Fibroblast of upper back skin (primary cell): Measurements from ENCODE around the gene CFAP20DC.
"Not testable (repeated sequence)": the region's sequence is repeated elsewhere in the genome, so short reads cannot be mapped to it uniquely, and the experiment has no call there.

Experiments
- DNase-seq: peaks from one replicate; pipeline ENCODE4 v3.0.0-alpha.2; 2013

The CFAP20DC gene

DNA sequence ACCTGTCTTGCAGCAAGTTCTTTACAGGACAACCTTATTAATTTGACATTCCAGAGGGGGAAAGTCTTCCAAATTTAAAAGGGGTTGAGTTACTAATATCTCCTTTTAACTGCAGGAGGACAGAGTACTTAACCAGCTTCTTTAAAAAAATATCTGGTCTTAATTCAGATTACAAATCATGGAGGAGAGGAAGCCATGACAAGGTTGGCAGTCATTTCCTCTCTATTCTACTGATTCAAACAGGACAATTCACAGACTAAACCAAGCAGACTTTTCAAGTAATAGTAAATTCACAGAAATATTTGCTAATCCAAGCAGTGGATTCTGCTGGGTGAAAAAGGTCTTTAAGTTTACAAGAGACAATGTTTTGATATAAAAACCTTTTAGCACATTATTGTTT lies 185.3 kb downstream of the CFAP20DC start:
- DNase-seq: no peak

- DNase-seq: no peak
Measured at GRCh38 chr3:58863206-58863605, 186.6 kb downstream of the CFAP20DC start.

GRCh38 chr3:58861551-58861950 lies 188.3 kb downstream of the CFAP20DC start:
- DNase-seq: no peak

- no peak for DNase-seq
Measured at GRCh38 chr3:58858126-58858525, 191.7 kb downstream of the CFAP20DC start.

GRCh38 chr3:58857402-58857801 lies 192.4 kb downstream of the CFAP20DC start:
- no peak for DNase-seq

GRCh38 chr3:58848826-58849225 lies 201.0 kb downstream of the CFAP20DC start:
- DNase-seq: peak; percentile 6

GRCh38 chr3:58842050-58842747 lies 207.6 kb downstream of the CFAP20DC start:
- not testable (repeated sequence) for DNase-seq

DNA sequence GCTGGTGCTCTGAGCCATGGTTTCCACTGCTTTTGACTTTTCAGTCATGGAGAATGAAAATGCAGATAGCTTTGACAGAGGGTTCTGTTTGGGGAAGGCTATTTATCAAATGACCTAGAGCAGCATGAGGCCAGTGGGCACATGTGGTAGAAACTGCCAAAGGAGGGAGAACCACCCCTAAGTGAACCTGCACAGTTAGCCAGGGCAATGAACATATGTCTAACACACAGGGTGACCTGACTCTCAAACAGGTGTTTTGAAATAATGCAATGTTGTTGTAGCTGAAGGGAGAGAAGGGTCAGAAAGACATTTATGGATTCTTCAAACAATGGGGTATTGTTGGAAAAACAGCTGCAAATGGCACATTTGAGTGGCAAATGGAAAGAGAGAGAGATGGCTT lies 208.9 kb downstream of the CFAP20DC start:
- no peak for DNase-seq

- DNase-seq: no peak
Measured at GRCh38 chr3:58839964-58840363, 209.9 kb downstream of the CFAP20DC start.

GRCh38 chr3:58839187-58839586 lies 210.6 kb downstream of the CFAP20DC start:
- DNase-seq: no peak

DNA sequence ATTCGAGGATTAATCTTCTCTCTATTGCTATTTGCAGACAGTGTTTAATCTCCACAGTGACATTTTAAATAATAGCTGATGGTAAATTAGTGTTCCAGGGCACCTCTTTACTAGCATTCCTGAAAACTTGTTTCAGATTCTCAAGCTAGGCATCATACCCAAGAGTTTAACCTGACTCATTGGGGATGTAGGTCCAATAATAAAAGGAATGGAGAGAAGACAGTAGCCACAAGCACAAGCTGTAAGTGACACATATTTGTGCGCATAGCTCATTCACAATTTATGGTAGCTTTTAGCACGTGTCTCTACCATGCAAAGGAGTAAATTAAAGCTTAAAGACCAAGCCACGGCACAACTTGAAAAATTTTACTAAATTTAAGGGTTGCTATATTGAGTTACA lies 212.0 kb downstream of the CFAP20DC start:
- peak; percentile 7 for DNase-seq

- DNase-seq: no peak
Measured at GRCh38 chr3:58837141-58837843, 212.5 kb downstream of the CFAP20DC start.

DNA sequence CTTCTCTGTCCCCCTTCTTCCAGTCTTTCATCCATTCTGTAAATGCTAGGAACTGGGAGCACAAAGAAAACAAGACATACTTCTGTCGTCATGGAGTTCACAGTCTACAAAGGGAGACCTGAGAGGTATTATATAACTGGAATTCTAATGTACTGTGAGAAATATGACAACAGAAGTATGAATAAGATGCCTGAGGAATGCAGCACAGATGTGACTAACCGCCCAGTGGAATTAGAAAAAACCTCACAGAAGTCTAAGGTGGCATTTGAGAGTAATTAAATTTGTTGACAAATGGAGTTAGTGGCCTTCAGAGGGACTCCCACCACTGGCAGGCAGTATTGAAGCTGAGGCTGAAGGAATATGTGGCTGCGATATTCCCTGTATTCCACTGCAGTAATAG lies 214.7 kb downstream of the CFAP20DC start:
- peak; percentile 71 for DNase-seq

DNA sequence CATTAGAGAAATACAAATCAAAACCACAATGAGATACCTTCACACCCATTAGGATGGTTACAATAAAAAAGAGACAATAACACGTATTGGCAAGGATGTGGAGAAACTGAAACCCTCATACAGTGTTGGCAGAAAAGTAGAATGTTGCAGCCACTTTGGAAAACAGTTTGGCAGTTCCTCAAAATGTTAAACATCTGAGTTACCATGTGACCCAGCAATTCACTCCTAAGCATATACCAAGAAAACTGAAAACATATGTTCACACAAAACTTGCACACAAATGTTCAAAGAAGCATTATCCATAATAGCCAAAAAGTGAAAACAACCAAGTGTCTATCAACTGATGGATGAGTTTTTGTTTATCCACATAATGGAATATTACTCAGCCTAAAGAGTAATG lies 216.3 kb downstream of the CFAP20DC start:
- peak; percentile 58 for DNase-seq

- no peak for DNase-seq
Measured at GRCh38 chr3:58829321-58830000, 220.4 kb downstream of the CFAP20DC start.

DNA sequence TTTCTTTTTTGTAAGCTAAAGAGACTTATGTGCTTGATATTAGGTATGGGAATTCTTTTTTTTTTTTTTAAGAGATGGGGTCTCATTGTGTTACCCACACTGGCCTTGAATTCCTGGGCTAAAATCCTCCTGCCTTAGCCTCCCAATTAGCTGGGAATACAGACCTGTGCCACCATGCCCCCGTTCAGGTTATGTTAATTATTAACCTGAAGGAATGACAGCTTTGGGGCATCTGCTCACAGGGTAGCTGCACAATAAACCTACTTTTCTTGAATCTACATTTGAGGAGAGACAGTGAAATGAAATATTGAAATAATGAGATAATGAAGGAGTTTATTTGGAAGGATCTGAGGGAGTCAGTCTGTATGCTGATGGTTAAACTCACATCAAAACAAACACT lies 225.0 kb downstream of the CFAP20DC start:
- DNase-seq: no peak

GRCh38 chr3:58824285-58824684 lies 225.5 kb downstream of the CFAP20DC start:
- DNase-seq: peak; percentile 67

DNA sequence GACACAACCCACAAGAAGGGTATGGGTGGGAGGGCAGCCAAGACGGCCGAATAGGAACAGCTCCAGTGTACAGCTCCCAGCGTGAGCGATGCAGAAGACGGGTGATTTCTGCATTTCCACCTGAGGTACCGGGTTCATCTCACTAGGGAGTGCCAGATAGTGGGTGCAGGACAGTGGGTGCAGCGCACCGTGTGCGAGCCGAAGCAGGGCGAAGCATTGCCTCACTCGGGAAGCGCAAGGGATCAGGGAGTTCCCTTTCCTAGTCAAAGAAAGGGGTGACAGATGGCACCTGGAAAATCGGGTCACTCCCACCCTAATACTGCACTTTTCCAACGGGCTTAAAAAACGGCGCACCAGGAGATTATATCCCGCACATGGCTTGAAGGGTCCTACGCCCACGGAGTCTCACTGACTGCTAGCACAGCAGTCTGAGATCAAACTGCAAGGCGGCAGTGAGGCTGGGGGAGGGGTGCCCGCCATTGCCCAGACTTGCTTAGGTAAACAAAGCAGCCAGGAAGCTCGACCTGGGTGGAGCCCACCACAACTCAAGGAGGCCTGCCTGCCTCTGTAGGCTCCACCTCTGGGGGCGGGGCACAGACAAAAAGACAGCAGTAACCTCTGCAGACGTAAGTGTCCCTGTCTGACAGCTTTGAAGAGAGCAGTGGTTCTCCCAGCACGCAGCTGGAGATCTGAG lies 243.1 kb downstream of the CFAP20DC start:
- DNase-seq: not testable (repeated sequence)

DNA sequence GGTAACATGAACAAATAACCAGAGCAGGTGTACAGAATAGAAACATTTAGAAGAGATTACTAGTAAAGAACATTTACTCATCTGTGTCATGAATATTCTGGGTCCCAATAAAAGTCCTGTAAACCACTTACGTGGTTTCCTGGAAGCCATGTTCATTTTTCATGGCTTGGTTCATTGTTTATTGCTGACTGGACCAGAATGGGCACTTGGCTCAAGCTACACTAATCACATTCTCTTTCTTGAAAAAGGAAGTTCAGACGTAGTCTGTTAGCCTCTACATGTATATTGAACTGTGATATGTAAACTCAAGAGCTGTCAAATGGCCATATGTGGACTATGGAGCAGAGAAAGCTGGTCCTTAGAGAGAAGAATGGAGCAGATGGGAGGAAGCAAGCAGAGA lies 244.9 kb downstream of the CFAP20DC start:
- DNase-seq: no peak

DNA sequence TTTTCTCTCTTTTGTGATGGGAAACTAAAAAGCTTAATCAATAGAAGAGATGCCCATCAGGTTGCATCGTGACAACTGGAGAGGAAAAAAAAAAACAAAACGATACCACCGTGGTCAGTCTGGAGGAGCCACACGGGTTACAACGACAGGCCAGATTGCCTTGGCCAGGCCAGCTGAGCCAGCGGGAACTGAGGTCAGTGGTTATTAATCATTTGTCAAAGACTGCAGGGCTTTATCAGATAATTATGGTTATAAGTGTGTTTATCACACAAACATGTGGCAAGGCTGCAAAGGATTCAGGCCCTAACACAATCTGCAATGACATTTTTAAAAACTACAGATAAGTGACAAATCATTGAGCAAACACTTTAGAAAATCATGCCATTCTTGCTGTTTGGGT lies 248.3 kb downstream of the CFAP20DC start:
- no peak for DNase-seq

- DNase-seq: no peak
Measured at GRCh38 chr3:58800940-58801339, 248.9 kb downstream of the CFAP20DC start.

GRCh38 chr3:58800032-58800431 lies 249.8 kb downstream of the CFAP20DC start:
- no peak for DNase-seq

DNA sequence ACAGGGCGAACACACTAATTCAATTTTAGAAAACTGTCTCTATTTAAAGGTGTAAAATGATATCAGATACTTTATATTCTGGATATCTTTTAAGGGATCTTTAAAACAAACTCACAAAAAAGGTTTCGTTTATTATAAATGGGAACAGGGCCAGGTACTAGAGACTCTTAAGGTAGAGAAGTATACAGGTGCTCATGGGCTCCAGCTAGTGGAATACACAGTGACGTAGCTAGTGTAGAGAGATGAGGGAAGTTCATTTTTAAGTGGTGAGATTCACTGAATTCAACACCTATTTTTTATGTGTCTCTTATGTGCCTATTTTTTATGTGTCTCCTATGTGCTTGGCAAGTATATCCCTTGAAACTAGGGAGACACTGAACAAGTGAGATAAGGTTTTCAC lies 250.6 kb downstream of the CFAP20DC start:
- no peak for DNase-seq
